OCI-LY1 (cell line): ENCODE measurements around the gene NPW.

Source experiments
- H2AFZ ChIP-seq: fragments of 200-600 bp; sonication (generic), shearing (Covaris generic); 2 replicates; pipeline ENCODE4 v1.6.0; 2014; ENCODE audit warnings: antibody characterized with exemption, mild to moderate bottlenecking, low read length
- H3F3A ChIP-seq: fragments of 200-600 bp; sonication (generic), shearing (Covaris generic); 2 replicates; pipeline ENCODE4 v1.6.0; 2014; ENCODE audit warnings: mild to moderate bottlenecking, antibody characterized with exemption, low read length, moderate library complexity; ENCODE audit not compliant: insufficient read depth
- H3K27ac ChIP-seq: fragments of 200-600 bp; sonication (generic); 2 replicates; pipeline ENCODE4 v1.5.1; 2014; ENCODE audit warnings: low read length, mixed run types, mild to moderate bottlenecking, low read depth; ENCODE audit not compliant: poor library complexity, severe bottlenecking
- H3K27me3 ChIP-seq: fragments of 200-600 bp; sonication (generic); 2 replicates; pipeline ENCODE4 v1.6.0; 2014; ENCODE audit warnings: antibody characterized with exemption, mild to moderate bottlenecking, low read length, moderate library complexity; ENCODE audit not compliant: insufficient read depth
- H3K36me3 ChIP-seq: fragments of 200-600 bp; sonication (generic); 2 replicates; pipeline ENCODE4 v1.6.1; 2014; ENCODE audit warnings: mild to moderate bottlenecking, antibody characterized with exemption, low read length, moderate library complexity, mixed read lengths; ENCODE audit not compliant: insufficient read depth
- H3K4me1 ChIP-seq: fragments of 200-600 bp; sonication (generic); 2 replicates; pipeline ENCODE4 v1.5.1; 2014; ENCODE audit warnings: mild to moderate bottlenecking, low read length, moderate library complexity; ENCODE audit not compliant: insufficient read depth, severe bottlenecking
- H3K4me2 ChIP-seq: fragments of 200-600 bp; sonication (generic), shearing (Covaris generic); 2 replicates; pipeline ENCODE4 v1.6.1; 2014; ENCODE audit warnings: low read length
- H3K4me3 ChIP-seq: fragments of 200-600 bp; sonication (generic); 2 replicates; pipeline ENCODE4 v1.5.1; 2014; ENCODE audit warnings: low read length, low read depth, mild to moderate bottlenecking, mixed read lengths; ENCODE audit not compliant: poor library complexity, severe bottlenecking
- H3K79me2 ChIP-seq: fragments of 200-600 bp; shearing (Covaris generic); 2 replicates; pipeline ENCODE4 v1.6.1; 2016; ENCODE audit warnings: mixed run types, low read length, mixed read lengths; ENCODE audit not compliant: insufficient read depth
- H3K9ac ChIP-seq: fragments of 200-600 bp; sonication (generic), shearing (Covaris generic); 2 replicates; pipeline ENCODE4 v1.6.1; 2014; ENCODE audit warnings: mild to moderate bottlenecking, low read length, mixed read lengths
- H3K9me2 ChIP-seq: fragments of 200-600 bp; sonication (generic), shearing (Covaris generic); 2 replicates; pipeline ENCODE4 v1.6.1; 2014; ENCODE audit warnings: low read depth, mild to moderate bottlenecking, low read length, mixed read lengths
- H3K9me3 ChIP-seq: fragments of 200-600 bp; shearing (Covaris generic); 2 replicates; pipeline ENCODE4 v1.6.1; 2014; ENCODE audit warnings: low read length, mixed read lengths
- H4K20me1 ChIP-seq: fragments of 200-600 bp; sonication (generic), shearing (Covaris generic); 2 replicates; pipeline ENCODE4 v1.6.0; 2016; ENCODE audit warnings: mild to moderate bottlenecking, low read length; ENCODE audit not compliant: insufficient read depth
- EZH2 ChIP-seq: fragments of 200-600 bp; sonication (generic), shearing (Covaris generic); IDR thresholded peaks from 2 replicates; pipeline ENCODE4 v1.8.0; 2017; ENCODE audit warnings: borderline replicate concordance, mixed run types, mild to moderate bottlenecking, antibody characterized with exemption, low read length, moderate library complexity, mixed read lengths
- TF ChIP-seq, protein P1 (sequence below): fragments of 200-600 bp; sonication (generic), shearing (Covaris generic); IDR thresholded peaks from 2 replicates; pipeline ENCODE4 v1.5.1; 2017; ENCODE audit warnings: mild to moderate bottlenecking, antibody characterized with exemption, low read length, moderate library complexity, mixed read lengths

NPW gene

DNA sequence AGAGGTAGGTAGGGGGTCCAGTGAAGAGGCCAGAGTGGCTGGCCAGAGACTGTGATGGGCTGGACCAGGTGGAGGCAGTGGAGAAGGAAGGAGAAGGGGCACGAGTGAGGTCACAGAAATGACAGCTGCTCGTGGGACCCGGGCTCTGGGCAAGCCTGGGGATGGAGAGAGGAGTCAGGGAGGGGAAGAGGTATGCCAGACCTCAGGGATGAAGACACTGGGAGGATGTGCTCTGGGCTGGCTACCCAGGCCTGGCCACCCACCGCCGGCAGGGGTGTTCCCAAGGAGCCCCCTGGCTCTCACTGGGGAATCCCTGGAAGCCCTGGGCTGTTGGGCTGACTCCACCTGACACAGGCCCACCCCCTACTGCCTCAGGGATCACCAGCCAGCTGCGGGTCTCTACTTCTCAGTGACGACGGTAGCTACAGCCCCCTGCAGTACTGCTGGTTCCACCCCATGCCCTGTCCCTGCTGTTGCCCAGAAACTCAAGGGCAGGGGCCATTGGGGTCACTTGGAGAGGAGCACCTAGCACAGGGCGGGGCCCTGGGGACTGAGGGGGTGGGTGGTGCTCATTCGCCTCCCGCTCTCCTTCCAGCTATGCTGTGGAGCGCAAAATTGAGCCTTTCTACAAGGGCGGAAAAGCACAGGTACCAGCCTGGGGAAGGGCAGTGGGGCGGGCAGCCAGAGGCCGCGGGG, 46.0 kb upstream of the NPW start:
- TF ChIP-seq EZH2: no peak
- TF ChIP-seq, protein P1, sequence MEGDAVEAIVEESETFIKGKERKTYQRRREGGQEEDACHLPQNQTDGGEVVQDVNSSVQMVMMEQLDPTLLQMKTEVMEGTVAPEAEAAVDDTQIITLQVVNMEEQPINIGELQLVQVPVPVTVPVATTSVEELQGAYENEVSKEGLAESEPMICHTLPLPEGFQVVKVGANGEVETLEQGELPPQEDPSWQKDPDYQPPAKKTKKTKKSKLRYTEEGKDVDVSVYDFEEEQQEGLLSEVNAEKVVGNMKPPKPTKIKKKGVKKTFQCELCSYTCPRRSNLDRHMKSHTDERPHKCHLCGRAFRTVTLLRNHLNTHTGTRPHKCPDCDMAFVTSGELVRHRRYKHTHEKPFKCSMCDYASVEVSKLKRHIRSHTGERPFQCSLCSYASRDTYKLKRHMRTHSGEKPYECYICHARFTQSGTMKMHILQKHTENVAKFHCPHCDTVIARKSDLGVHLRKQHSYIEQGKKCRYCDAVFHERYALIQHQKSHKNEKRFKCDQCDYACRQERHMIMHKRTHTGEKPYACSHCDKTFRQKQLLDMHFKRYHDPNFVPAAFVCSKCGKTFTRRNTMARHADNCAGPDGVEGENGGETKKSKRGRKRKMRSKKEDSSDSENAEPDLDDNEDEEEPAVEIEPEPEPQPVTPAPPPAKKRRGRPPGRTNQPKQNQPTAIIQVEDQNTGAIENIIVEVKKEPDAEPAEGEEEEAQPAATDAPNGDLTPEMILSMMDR: no peak
- Histone ChIP-seq H3K9me2 (no peaks in the 10 kb centered on the region), H3K4me2 (peak overlapping the region; percentile 86), H3F3A (no peaks in the 10 kb centered on the region), H3K4me1 (peaks cover 27% of the 10 kb centered on the region), H3K79me2 (peaks cover 4% of the 10 kb centered on the region; the same call in 1 of the 2 replicates), H3K9me3 (no peaks in the 10 kb centered on the region), H3K27ac (no peak overlapping the region), H2AFZ (no peak overlapping the region), H4K20me1 (no peaks in the 10 kb centered on the region), H3K36me3 (peaks cover 46% of the 10 kb centered on the region), H3K4me3 (peak overlapping the region; percentile 95), H3K27me3 (no peaks in the 10 kb centered on the region), H3K9ac (no peak overlapping the region; the same call in 1 of the 2 replicates)

DNA sequence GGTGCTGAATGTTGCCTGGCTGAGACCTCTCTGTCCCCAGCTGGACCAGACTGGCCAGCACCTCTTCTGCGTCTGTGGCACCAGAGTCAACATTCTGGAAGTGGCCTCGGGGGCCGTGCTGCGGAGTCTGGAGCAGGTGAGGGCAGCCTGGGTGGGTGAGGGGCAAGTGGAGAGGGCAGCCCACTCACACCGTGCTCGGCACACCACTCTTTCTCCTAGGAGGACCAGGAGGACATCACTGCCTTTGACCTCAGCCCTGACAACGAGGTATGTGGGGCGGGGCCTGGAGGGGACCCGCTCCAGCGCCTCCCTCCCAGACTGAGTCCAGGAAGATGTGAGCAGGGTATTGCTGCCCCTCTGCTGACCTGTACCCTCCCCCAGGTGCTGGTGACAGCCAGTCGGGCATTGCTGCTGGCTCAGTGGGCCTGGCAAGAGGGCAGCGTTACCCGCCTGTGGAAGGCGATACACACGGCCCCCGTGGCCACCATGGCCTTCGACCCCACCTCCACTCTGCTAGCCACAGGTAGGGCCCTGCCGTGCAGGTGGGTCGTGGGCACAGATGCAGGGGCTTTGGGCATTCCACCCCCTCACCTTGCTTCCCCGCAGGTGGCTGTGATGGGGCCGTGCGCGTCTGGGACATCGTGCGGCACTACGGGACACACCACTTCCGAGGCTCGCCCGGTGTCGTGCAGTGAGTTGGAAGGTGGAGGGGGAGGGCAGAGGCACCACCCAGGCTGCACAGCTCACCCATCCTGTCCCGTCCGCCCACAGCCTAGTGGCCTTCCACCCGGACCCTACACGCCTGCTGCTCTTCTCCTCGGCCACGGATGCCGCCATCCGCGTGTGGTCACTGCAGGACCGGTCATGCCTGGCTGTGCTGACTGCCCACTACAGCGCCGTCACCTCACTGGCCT, 45.2 kb upstream of the NPW start:
- no peaks in the 10 kb centered on the region for H3F3A ChIP-seq
- H2AFZ ChIP-seq: no peak overlapping the region
- H3K27ac ChIP-seq: no peak overlapping the region
- TF ChIP-seq, protein P1: no peak
- TF ChIP-seq EZH2: no peak
- H3K4me1 ChIP-seq: peaks cover 30% of the 10 kb centered on the region
- peaks cover 49% of the 10 kb centered on the region for H3K36me3 ChIP-seq
- H3K9ac ChIP-seq: no peak overlapping the region
- H4K20me1 ChIP-seq: no peaks in the 10 kb centered on the region
- H3K79me2 ChIP-seq: peaks cover 4% of the 10 kb centered on the region; the same call in 1 of the 2 replicates
- no peaks in the 10 kb centered on the region for H3K27me3 ChIP-seq
- H3K4me3 ChIP-seq: no peak overlapping the region
- no peak overlapping the region for H3K4me2 ChIP-seq
- no peaks in the 10 kb centered on the region for H3K9me3 ChIP-seq
- H3K9me2 ChIP-seq: no peaks in the 10 kb centered on the region

DNA sequence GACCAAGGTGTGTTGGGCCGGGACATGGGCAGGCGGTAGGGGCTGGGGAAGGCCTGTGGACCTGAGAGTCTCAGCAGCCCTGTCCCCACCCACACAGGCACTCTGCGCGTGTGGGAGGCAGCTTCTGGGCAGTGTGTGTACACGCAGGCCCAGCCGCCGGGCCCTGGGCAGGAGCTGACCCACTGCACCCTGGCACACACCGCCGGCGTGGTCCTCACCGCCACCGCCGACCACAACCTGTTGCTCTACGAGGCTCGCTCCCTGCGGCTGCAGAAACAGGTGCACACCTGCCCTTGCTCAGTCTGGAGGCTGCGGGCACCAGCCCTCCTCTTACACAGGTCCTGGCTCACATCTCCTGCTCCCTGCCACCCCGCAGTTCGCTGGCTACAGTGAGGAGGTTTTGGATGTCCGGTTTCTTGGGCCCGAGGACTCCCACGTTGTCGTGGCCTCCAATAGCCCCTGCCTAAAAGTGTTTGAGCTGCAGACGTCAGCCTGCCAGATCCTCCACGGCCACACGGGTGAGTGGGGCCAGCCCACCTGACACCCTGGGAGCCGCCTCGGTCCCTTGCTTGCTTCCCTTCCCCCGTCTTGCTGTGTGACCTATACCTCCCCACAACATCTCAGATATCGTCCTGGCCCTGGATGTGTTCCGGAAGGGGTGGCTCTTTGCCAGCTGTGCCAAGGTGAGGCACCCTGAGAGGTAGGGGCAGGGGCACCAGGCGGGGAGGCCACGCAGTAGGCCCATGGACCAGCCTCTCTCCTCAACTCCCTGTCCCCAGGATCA, 44.0 kb upstream of the NPW start:
- Histone ChIP-seq H4K20me1 (no peaks in the 10 kb centered on the region), H3K4me1 (peaks cover 26% of the 10 kb centered on the region), H3K4me2 (no peak overlapping the region), H3K9ac (no peak overlapping the region), H3K79me2 (peaks cover 4% of the 10 kb centered on the region; the same call in 1 of the 2 replicates), H3K4me3 (no peak overlapping the region), H3K27me3 (no peaks in the 10 kb centered on the region; the same call in 1 of the 2 replicates), H2AFZ (no peak overlapping the region), H3K9me3 (no peaks in the 10 kb centered on the region), H3F3A (no peaks in the 10 kb centered on the region), H3K27ac (no peak overlapping the region), H3K36me3 (peaks cover 49% of the 10 kb centered on the region), H3K9me2 (no peaks in the 10 kb centered on the region)
- no peak for TF ChIP-seq EZH2
- TF ChIP-seq, protein P1: no peak
